A673 (cell line): ENCODE results near the gene NECAB2. TPM values are rescaled to one million over a fixed set of nuclear protein-coding genes. Genes with fewer than 3 reads are reported as not detected.

Source experiments
- BruUV-seq: library from RNA; stranded (reverse); fragments of 400-500 nt; replicated peaks from 2 replicates; lab custom pipeline; 2021; lab: Mats Ljungman, UMichigan
- CTCF ChIA-PET: fragments of 300-600 bp; sonication (Branson Sonifier 250); formaldehyde crosslinking; loops from one replicate; lab custom pipeline; 2022; ENCODE audit warnings: antibody characterized with exemption; lab: Charles Lee
- POLR2A ChIA-PET: fragments of 300-600 bp; sonication (Branson Sonifier 250); formaldehyde crosslinking; loops from one replicate; lab custom pipeline; 2022; ENCODE audit warnings: antibody characterized with exemption; ENCODE audit not compliant: low non-redundant PET; lab: Charles Lee
- DNase-seq: peaks from one replicate; pipeline ENCODE4 v3.0.0-alpha.2; 2015; ENCODE audit warnings: low spot score
- H3K27ac ChIP-seq: fragments of 200-600 bp; sonication (generic); 2 replicates; pipeline ENCODE4 v1.5.1; 2016; ENCODE audit warnings: mixed run types, low read depth, mild to moderate bottlenecking, mixed read lengths, antibody characterized with exemption, low read length; ENCODE audit not compliant: poor library complexity, severe bottlenecking
- H3K27me3 ChIP-seq: fragments of 200-600 bp; sonication (generic); replicated peaks from 2 replicates; pipeline ENCODE4 v1.6.1; 2017; ENCODE audit warnings: mixed run types, low read depth, mild to moderate bottlenecking, mixed read lengths, antibody characterized with exemption, low read length; ENCODE audit not compliant: insufficient read depth, poor library complexity
- H3K36me3 ChIP-seq: fragments of 200-600 bp; sonication (generic); 2 replicates; pipeline ENCODE4 v1.6.1; 2016; ENCODE audit warnings: mixed run types, mild to moderate bottlenecking, mixed read lengths, antibody characterized with exemption, low read length; ENCODE audit not compliant: insufficient read depth, poor library complexity, severe bottlenecking
- H3K4me1 ChIP-seq: fragments of 200-600 bp; sonication (generic); 2 replicates; pipeline ENCODE4 v1.6.1; 2017; ENCODE audit warnings: mixed run types, mild to moderate bottlenecking, mixed read lengths, antibody characterized with exemption, low read length; ENCODE audit not compliant: insufficient read depth, poor library complexity, severe bottlenecking
- H3K4me3 ChIP-seq: fragments of 200-600 bp; sonication (generic); 2 replicates; pipeline ENCODE4 v1.5.1; 2016; ENCODE audit warnings: low read depth, mixed run types, mild to moderate bottlenecking, mixed read lengths, low read length; ENCODE audit not compliant: poor library complexity, severe bottlenecking
- H3K9me3 ChIP-seq: fragments of 200-600 bp; sonication (generic); 2 replicates; pipeline ENCODE4 v1.6.1; 2016; ENCODE audit warnings: mixed run types, low read depth, mild to moderate bottlenecking, mixed read lengths, antibody characterized with exemption, low read length; ENCODE audit not compliant: poor library complexity, severe bottlenecking
- CTCF ChIP-seq: fragments of 300-800, 200-600 bp; sonication (generic); conservative IDR thresholded peaks from 2 replicates; pipeline ENCODE4 v1.5.1; 2017; ENCODE audit warnings: low read depth, mild to moderate bottlenecking, antibody characterized with exemption, low read length, moderate library complexity, mixed read lengths
- EZH2 ChIP-seq: fragments of 200-600 bp; sonication (generic); IDR thresholded peaks from 2 replicates; pipeline ENCODE4 v1.6.1; 2017; ENCODE audit warnings: borderline replicate concordance, low read depth, mild to moderate bottlenecking, mixed read lengths, antibody characterized with exemption, low read length; ENCODE audit not compliant: poor library complexity, severe bottlenecking
- intact Hi-C: fragments of 100-400 bp; cut with micrococcal nuclease; formaldehyde crosslinking; loops from one replicate; pipeline ENCODE4 v1.10.0; 2022; ENCODE audit not compliant: unreplicated experiment
- total RNA-seq: library from RNA; stranded (reverse); gene quantifications from 2 replicates; pipeline ENCODE4 v1.2.3, GENCODE V29; 2021

NECAB2 gene
- total RNA-seq, 1 experiment from 2014 or later, result 0.80 TPM

GRCh38 chr16:83973581-83974385 is 5.7 kb downstream of the NECAB2 start:
- no peak overlapping the region for H3K4me3 ChIP-seq
- peaks cover 6% of the 10 kb centered on the region for H3K27me3 ChIP-seq
- intact Hi-C loops, result no loop called here
- H3K9me3 ChIP-seq, result no peaks in the 10 kb centered on the region
- no peaks in the 10 kb centered on the region for H3K36me3 ChIP-seq
- no peak overlapping the region for H3K27ac ChIP-seq
- H3K4me1 ChIP-seq, result no peaks in the 10 kb centered on the region
- CTCF ChIA-PET, result no interaction called here
- POLR2A ChIA-PET, result no interaction called here
- TF ChIP-seq CTCF (no peak), EZH2 (no peak)
- no peak for DNase-seq
- no TSS peak for BruUV-seq

GRCh38 chr16:83974475-83974874 is 6.4 kb downstream of the NECAB2 start:
- Histone ChIP-seq H3K36me3 (no peaks in the 10 kb centered on the region), H3K27me3 (no peaks in the 10 kb centered on the region), H3K27ac (no peak overlapping the region), H3K9me3 (no peaks in the 10 kb centered on the region), H3K4me3 (no peak overlapping the region), H3K4me1 (no peaks in the 10 kb centered on the region)
- ChIA-PET POLR2A (no interaction called here), CTCF (no interaction called here)
- intact Hi-C loops, result no loop called here
- no peak for DNase-seq
- BruUV-seq, result no TSS peak
- TF ChIP-seq EZH2 (no peak), CTCF (no peak)

- H3K36me3 ChIP-seq, result no peaks in the 10 kb centered on the region
- intact Hi-C loops, result no loop called here
- H3K4me3 ChIP-seq, result no peak overlapping the region
- H3K4me1 ChIP-seq, result no peaks in the 10 kb centered on the region
- ChIA-PET CTCF (no interaction called here), POLR2A (no interaction called here)
- no peak overlapping the region for H3K27ac ChIP-seq
- no TSS peak for BruUV-seq
- no peak for TF ChIP-seq EZH2
- no peak for TF ChIP-seq CTCF
- no peaks in the 10 kb centered on the region for H3K27me3 ChIP-seq
- no peak for DNase-seq
- H3K9me3 ChIP-seq, result no peaks in the 10 kb centered on the region
These were observed 7.7 kb downstream of the NECAB2 start for GRCh38 chr16:83975590-83976260.
